Adrenal gland (tissue), 12 donors: Measurements from ENCODE around the gene CWC27. TPM values are rescaled to one million over a fixed set of nuclear protein-coding genes. Genes with fewer than 3 reads are reported as not detected.

Source experiments
- DNase-seq, 7 donors: peaks; one replicate each; pipeline ENCODE4 v3.0.0-alpha.2; 2019 to 2020
- H3K27ac ChIP-seq, 5 donors: fragments of 200-600 bp; sonication (generic) in 4 of 5; 1 replicate in 3 of 5; 2 replicates in 2 of 5; pipeline versions ENCODE4 v1.5.1 to v1.8.0; 2016 to 2020; ENCODE audit warnings: mild to moderate bottlenecking in 1 of 5
- H3K27me3 ChIP-seq: fragments of 200-600 bp; 2 replicates; pipeline ENCODE4 v1.8.0; 2021
- H3K36me3 ChIP-seq, 2 donors: fragments of 200-600 bp; replicated peaks in 1 of 2; 1 replicate in 1 of 2; 2 replicates in 1 of 2; pipeline versions ENCODE4 v1.5.1 to v1.8.0; 2018 to 2022
- H3K4me1 ChIP-seq, 2 donors: fragments of 200-600 bp; replicated peaks in 1 of 2; 1 replicate in 1 of 2; 2 replicates in 1 of 2; pipeline versions ENCODE4 v1.5.1 to v1.8.0; 2018 to 2021
- H3K4me3 ChIP-seq, 4 donors: fragments of 200-600 bp; sonication (generic) in 3 of 4; one replicate each; pipeline ENCODE4 v1.5.1; 2016 to 2018
- H3K9me3 ChIP-seq, 3 donors: fragments of 200-600 bp; sonication (generic) in 1 of 3; replicated peaks in 1 of 3; 1 replicate in 2 of 3; 2 replicates in 1 of 3; pipeline versions ENCODE4 v1.5.1 to v1.8.0; 2016 to 2021
- POLR2A ChIP-seq, 2 donors: fragments of 450-650 bp; IDR thresholded peaks; one replicate each; pipeline ENCODE4 v1.6.1; 2017; ENCODE audit warnings: antibody characterized with exemption in 2 of 2, mild to moderate bottlenecking in 2 of 2, moderate library complexity in 1 of 2
- WGBS, 4 donors: extraction: QIAGEN DNeasy Blood & Tissue Kit in 2 of 4; methylation state at CpG; one replicate each; pipeline versions ENCODE4 v1.1.5 to v1.1.7; 2013 to 2017; 5-methylcytosine and 5-hydroxymethylcytosine counted together
- intact Hi-C, 2 donors: fragments of 100-400 bp; cut with DNase I; formaldehyde crosslinking; loops; one replicate each; pipeline versions ENCODE4 v1.14.1 to v1.15.0; 2022 to 2023
- polyA plus RNA-seq, 3 donors: library from polyadenylated mRNA; stranded (reverse); fragments of 200-250 nt in 2 of 3; fragments of 350-450 nt in 1 of 3; fragmentation: Illumina TruSeq in 1 of 3; extraction: RNeasy Lipid Tissue Mini Kit (QIAGEN cat#74804) in 1 of 3; gene quantifications; one replicate each; pipeline ENCODE4 v1.2.3, GENCODE V29; 2013 to 2014
- total RNA-seq, 9 donors: library from RNA; depleted of rRNA in 4 of 9; stranded (reverse); fragments of >200 nt in 4 of 9; fragments of 120-200 nt in 1 of 9; fragmentation: NEBNext Ultra II Directional in 1 of 9; extraction: Animal tissue kit (Norgen Biotek cat#: 25700) in 1 of 9; gene quantifications; one replicate each; pipeline versions ENCODE4 v1.1.0 to v1.2.4, GENCODE V29; 2013 to 2023
- TF ChIP-seq, protein P1 (sequence below), 6 experiments: fragments of 450-650 bp in 4 of 6; fragments of 200-600 bp in 2 of 6; sonication (generic) in 1 of 6; IDR thresholded peaks; 1 replicate in 5 of 6; 2 replicates in 1 of 6; pipeline versions ENCODE4 v1.5.1 to v1.8.0; 2016 to 2021; ENCODE audit warnings: antibody characterized with exemption in 6 of 6, mild to moderate bottlenecking in 2 of 6, moderate library complexity in 1 of 6
- donor health status: healthy with polysubstance abuse.
- donor health status: Bipolar disorder and iron deficiency.
- donor health status: DM: yes; HTN: yes; CAD: no.
- donor health status: DM: no; HTN: no; CAD: no.
- donor health status: DM: no; HTN: no; CAD: no.
- donor health status: DM: yes; HTN: yes; CAD: no.

Gene CWC27
- total and polyA plus RNA-seq, 12 donors, result 7.3 to 31.0 (median 15.6) TPM

- no peak for TF ChIP-seq POLR2A (IDR thresholded peaks at IDR 0.05)
- TF ChIP-seq, protein P1, sequence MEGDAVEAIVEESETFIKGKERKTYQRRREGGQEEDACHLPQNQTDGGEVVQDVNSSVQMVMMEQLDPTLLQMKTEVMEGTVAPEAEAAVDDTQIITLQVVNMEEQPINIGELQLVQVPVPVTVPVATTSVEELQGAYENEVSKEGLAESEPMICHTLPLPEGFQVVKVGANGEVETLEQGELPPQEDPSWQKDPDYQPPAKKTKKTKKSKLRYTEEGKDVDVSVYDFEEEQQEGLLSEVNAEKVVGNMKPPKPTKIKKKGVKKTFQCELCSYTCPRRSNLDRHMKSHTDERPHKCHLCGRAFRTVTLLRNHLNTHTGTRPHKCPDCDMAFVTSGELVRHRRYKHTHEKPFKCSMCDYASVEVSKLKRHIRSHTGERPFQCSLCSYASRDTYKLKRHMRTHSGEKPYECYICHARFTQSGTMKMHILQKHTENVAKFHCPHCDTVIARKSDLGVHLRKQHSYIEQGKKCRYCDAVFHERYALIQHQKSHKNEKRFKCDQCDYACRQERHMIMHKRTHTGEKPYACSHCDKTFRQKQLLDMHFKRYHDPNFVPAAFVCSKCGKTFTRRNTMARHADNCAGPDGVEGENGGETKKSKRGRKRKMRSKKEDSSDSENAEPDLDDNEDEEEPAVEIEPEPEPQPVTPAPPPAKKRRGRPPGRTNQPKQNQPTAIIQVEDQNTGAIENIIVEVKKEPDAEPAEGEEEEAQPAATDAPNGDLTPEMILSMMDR (IDR thresholded peaks at IDR 0.05), result no peak
- DNase-seq, result no peak
- intact Hi-C loops, result no loop called here
- H3K4me1 ChIP-seq, result peaks cover 18 to 42% of the 10 kb centered on the region in 2 donors
- H3K4me3 ChIP-seq, result peak overlapping the region in 1 of 4 donors; percentile 82
- H3K27ac ChIP-seq, result no peak overlapping the region
- H3K9me3 ChIP-seq, result no peaks in the 10 kb centered on the region
- peaks cover 0 to 4% of the 10 kb centered on the region in 2 donors for H3K36me3 ChIP-seq
- H3K27me3 ChIP-seq, result no peaks in the 10 kb centered on the region
Observed at GRCh38 chr5:64769855-64770254, 1.1 kb downstream of the CWC27 start.

DNA sequence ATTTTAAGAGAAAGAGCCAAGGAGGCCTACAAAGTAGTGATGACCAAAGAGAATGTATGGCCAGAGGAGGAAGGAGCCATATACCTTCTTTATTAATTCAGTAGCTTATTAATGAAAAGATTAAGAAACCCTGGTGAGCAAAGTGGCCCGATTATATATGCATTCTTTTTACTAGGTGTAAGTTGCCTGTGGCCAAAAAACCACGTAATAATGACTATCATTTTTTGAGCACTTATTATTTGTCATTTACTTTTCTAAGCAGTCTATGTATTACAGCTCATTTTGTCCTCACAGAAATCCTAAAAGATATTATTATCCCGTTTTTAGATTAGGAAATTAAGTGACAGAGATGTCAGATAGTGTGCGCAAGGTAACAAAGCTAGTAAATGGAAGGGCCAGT is 3.0 kb downstream of the CWC27 start:
- Histone ChIP-seq H3K27me3 (no peaks in the 10 kb centered on the region), H3K4me3 (no peak overlapping the region), H3K27ac (no peak overlapping the region), H3K9me3 (no peaks in the 10 kb centered on the region), H3K4me1 (peaks cover 17 to 25% of the 10 kb centered on the region in 2 donors), H3K36me3 (no peaks in the 10 kb centered on the region)
- 76 to 82% (median 79%) methylated on average over 4 of the region's 4 CpGs for WGBS, 4 donors
- TF ChIP-seq, protein P1 (IDR thresholded peaks at IDR 0.05), result no peak
- TF ChIP-seq POLR2A (IDR thresholded peaks at IDR 0.05), result no peak
- intact Hi-C loops, result no loop called here
- DNase-seq, result no peak

DNA sequence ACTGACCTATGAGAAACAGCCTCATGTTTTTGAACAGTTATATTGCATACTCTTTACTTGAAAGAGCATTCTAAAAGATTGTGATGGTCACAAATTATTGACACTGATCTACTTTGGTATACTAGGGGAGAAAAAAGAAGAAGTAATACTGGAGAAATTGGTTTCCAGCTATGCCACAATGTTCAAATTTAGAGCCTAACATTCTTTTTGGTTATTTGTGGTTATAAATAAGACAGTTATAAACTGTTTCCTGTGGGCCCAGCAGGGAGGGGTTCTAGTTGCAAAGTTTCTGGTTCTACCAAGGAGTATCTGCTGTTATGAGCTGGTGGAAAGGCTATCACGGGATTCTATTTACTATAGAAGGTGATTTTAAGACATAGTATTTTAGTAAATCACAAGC is 4.8 kb downstream of the CWC27 start:
- TF ChIP-seq POLR2A (IDR thresholded peaks at IDR 0.05), result no peak
- TF ChIP-seq, protein P1 (IDR thresholded peaks at IDR 0.05), result no peak
- WGBS, 4 donors, result 69 to 87% (median 77%) methylated on average over 1 of the region's 1 CpG
- Histone ChIP-seq H3K27me3 (no peaks in the 10 kb centered on the region), H3K9me3 (no peaks in the 10 kb centered on the region), H3K4me3 (no peak overlapping the region), H3K27ac (no peak overlapping the region), H3K4me1 (peaks cover 8 to 15% of the 10 kb centered on the region in 2 donors), H3K36me3 (no peaks in the 10 kb centered on the region)
- intact Hi-C loops, result no loop called here
- no peak for DNase-seq

GRCh38 chr5:64775291-64775690 is 6.6 kb downstream of the CWC27 start:
- no peak overlapping the region for H3K27ac ChIP-seq
- TF ChIP-seq, protein P1 (IDR thresholded peaks at IDR 0.05), result no peak
- no peak for TF ChIP-seq POLR2A (IDR thresholded peaks at IDR 0.05)
- peaks cover 0 to 3% of the 10 kb centered on the region in 2 donors for H3K4me1 ChIP-seq
- intact Hi-C loops, result no loop called here
- WGBS, 4 donors, result 66 to 80% (median 72%) methylated on average over 1 of the region's 1 CpG
- H3K27me3 ChIP-seq, result no peaks in the 10 kb centered on the region
- H3K4me3 ChIP-seq, result no peak overlapping the region
- no peaks in the 10 kb centered on the region for H3K9me3 ChIP-seq
- H3K36me3 ChIP-seq, result no peaks in the 10 kb centered on the region
- no peak for DNase-seq
